Amygdala (tissue), 56 donors: ENCODE measurements around the gene DZIP1L.

Experiments used
- DNase-seq, 56 donors: peaks; one replicate each; lab custom pipeline; 2025; lab: John Stamatoyannopoulos, UW

DZIP1L gene

GRCh38 chr3:138042043-138042442 is 73.4 kb downstream of the DZIP1L start:
- no peak for DNase-seq

DNA sequence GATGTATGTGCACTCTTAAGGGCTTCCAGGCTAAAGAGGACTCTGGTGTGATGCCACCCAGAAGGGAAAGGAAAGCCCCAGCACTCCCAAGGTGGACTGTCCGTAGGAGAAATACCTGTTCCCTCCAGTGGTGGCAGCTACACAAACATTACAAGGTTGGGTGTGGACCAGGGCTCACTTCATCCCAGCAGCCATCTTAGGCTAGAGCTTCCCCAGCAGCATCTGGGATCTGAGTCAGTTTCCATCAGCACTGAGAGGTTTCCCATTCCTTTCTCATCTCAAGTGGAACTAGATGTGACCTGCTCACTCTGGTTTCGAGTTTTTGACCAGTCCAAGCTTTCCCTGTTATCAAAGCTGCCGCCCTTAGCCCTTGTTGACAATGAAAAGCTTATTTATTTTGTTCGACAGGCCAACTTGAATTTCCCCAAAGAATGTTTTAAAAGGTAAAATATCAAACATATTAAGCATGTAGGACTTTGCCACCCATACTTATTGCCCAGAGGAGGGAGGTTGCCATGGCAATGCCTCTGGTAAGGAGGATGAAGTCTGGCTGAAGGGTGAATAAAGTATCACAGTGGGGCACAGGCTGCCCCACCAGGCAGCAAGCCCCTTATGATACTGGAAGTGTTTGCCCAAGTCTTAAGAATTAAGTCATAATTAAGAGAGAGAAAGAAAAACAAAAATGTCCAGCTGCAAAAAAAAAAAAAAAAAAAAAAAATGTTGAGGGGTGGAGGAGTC is 76.5 kb downstream of the DZIP1L start:
- no peak for DNase-seq

GRCh38 chr3:138036572-138036971 is 78.8 kb downstream of the DZIP1L start:
- no peak for DNase-seq

DNA sequence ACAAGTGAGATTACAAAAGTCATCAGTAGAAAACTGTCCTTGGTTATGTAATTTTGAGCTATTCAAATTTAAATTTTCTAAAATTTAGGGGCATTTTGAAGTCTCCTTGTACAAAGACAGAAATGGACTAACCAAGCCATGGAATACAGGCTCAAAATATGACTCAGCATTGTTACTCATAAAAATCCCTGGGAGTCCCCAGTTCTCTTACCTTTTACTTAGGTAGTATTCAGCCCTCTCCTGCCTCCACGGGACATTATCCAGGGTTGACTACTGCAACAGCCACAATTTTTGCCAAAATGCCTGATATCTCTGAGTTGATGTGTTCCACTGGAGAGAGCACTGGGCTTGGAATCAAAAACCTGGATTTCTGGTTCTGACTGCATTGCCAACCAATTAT is 80.5 kb downstream of the DZIP1L start:
- DNase-seq, result no peak

DNA sequence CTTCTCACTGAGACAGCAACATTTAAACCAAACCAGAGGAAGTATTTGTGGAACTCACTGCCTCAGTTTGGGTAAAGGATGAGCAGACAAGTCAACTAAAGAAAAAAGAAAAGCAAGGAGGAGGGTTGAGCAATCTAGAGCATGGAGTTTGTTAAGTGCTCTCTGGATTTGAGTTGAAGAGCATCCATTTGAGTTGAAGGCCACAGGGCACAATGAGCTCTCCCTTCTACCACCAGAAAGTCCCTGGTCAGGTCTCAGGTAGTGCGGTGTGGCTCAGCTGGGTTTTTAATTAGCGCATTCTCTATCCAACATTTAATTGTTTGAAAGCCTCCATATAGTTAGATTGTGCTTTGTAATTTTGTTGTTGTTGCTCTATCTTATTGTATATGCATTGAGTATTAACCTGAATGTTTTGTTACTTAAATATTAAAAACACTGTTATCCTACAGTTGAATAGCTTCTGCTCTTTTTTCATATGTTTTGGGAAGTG is 82.2 kb downstream of the DZIP1L start:
- DNase-seq, result no peak

- DNase-seq, result no peak
Measured at GRCh38 chr3:138032567-138032966, 82.8 kb downstream of the DZIP1L start.

- DNase-seq, result no peak
Measured at GRCh38 chr3:138031536-138031935, 83.9 kb downstream of the DZIP1L start.

- DNase-seq, result no peak
Measured at GRCh38 chr3:138030734-138031280, 84.6 kb downstream of the DZIP1L start.

GRCh38 chr3:138027821-138028220 is 87.6 kb downstream of the DZIP1L start:
- DNase-seq, result no peak

DNA sequence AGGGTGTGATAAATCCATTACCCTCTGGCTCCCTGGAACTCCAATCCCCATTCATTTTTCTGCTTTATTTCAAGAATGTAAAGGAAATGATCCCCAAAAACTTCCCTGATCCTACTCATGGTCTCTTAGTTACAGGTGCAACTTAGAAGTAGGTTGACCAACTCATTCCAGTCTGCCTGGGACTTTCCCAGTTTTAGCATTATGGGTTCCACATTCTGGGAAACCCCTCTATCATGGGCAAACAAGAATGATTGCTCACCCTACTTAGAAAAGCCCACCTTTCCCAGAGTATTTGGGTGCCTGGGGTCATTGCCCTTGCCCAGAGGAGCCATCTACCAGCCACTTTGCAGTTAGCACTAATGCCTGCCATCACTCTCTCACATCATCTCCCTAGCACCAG is 89.9 kb downstream of the DZIP1L start:
- DNase-seq, result no peak

- DNase-seq, result no peak
Measured at GRCh38 chr3:138023754-138024153, 91.7 kb downstream of the DZIP1L start.

- no peak for DNase-seq
Measured at GRCh38 chr3:138019281-138020069, 95.9 kb downstream of the DZIP1L start.

DNA sequence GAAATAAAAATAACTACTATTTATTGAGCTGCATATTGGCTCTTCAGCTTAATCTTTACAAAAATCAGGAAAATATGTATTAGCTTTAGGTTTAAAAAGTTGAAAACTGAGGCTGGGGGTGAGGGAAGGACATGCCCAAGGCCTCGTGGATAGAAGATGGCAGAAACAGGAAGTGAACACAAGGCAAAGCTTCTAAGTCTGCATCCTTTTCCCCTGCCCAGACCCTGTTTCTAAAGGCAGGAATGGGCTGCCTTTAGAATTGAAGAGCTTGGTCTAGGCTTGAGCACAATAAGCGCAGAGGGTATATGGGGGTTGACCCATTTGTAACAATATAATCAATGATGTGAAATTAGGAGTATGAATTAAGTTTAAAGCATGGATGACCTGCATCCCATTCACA is 99.3 kb downstream of the DZIP1L start:
- DNase-seq, result no peak

DNA sequence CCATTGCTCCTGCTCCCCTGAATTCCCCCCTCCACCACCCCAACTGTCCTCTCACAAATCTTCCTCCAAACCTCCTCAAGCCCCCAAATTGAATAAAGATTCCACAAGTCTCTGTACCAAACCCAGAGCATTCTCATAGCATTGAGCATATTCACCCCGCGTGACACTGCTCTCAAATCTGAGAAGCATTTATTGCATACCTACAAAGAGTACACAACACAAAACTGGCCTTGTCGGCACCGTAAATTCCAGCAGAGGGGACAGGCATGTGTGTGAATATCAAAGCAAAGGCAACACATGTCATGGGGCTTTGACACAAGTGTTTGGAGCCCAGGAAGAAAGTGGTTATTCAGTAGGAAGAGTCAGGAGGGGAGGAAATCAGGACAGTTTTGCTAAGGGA is 102.9 kb downstream of the DZIP1L start:
- DNase-seq, result no peak
